ENCODE measurements around the gene NOVA1.

Gene NOVA1

DNA sequence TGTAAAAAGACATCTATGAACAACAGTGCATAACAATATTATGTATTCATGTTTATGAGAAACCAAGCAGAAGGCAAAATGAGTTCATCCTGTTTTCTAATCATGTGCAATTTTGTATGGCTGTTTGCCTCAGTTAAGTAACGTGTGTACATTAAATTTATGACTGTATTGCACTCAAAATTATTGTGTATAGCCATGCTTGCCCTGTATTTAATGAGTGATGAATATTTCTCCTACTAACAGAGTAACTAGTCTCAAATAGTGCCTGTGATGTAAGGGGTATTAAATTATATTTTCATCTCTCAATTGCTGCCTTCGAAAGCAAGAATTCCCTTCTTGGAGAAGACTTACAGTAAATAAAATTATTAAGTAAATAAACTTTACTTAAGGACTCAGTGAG is 154.2 kb downstream of the NOVA1 start:
- DNase-seq: no peak

DNA sequence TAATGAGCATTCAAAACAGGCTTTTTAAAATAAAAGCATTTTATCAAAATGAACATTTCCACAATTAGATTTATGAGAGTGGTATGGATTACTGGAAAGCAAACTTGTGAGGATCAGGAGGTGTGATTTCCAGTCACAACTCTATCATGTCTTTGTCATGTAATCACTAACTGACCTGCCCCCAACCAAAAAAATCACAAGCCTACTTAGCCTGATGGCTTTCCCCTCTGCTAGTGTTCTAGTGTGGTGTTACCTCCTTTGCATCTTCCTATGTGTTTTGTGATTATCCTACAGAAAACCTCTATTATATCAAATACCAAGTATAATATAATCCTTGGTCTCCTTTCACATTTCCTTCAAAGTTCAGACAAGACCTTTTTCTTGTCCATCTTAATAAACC is 168.6 kb downstream of the NOVA1 start:
- no peak for DNase-seq

GRCh38 chr14:26427097-26427496 is 170.7 kb downstream of the NOVA1 start:
- DNase-seq: no peak

- no peak for DNase-seq
Observed at GRCh38 chr14:26424537-26424936, 173.3 kb downstream of the NOVA1 start.

DNA sequence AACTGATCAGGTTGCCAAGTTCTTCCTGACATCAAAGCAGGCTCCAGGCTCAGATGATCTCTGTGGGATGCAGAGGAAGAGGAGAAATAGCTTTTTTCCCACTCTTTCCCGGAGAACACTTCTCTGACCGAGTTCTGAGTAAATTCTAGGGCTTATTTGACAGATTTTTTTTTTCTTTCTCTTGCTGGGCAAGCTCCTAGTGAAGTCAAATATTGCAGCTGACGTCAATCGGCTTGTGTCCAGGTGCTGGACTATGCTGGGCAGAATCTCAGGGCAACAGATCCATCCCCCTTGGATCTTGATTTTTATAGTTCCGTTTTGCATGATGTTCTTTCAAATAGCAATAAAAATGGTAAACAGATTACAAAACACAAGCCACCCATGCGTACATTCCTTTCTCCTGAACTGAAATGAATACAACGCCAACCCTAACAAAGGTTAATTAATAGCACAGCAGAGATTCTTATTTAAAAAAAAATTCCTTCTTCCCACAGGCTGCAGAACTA is 182.2 kb downstream of the NOVA1 start:
- no peak for DNase-seq

GRCh38 chr14:26414926-26415325 is 182.9 kb downstream of the NOVA1 start:
- no peak for DNase-seq

DNA sequence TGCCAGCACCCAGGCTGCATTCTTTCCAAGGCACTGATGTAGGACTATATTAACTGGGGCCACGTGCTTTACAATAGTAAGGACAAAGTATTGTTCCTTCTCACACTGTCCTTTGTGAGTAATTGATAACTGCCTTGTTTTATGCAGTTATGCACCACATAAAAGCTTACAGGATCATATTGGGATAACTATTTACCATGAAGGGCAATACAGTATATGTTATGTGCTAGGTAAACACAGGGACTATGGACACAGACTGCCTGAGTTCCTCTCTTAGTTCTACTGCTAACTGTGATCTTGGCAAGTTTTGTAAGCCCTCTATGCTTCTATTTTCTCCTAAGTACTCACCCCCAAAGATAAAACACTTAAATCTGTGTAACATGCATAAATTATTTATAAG is 183.7 kb downstream of the NOVA1 start:
- DNase-seq: no peak

DNA sequence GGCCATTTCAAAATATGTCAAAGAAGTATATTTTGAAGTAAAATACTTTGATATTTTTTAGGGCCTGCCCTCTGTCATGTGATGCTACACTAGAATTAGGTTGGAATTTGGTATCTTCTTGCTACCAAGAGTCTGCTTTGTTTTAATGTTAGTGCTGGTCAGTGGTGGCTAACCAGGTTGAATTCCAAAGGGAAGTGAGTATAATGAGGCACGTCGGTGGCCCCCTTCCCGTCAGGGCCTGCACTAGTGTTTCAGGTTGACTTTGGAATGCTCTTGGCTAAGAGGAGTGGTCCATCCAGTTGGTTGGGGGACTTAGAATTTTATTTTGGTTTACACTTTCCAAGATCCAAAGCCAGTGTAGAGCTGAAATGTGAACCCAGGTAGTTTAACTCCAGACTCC is 185.4 kb downstream of the NOVA1 start:
- no peak for DNase-seq

GRCh38 chr14:26410189-26410685 is 187.6 kb downstream of the NOVA1 start:
- no peak for DNase-seq

DNA sequence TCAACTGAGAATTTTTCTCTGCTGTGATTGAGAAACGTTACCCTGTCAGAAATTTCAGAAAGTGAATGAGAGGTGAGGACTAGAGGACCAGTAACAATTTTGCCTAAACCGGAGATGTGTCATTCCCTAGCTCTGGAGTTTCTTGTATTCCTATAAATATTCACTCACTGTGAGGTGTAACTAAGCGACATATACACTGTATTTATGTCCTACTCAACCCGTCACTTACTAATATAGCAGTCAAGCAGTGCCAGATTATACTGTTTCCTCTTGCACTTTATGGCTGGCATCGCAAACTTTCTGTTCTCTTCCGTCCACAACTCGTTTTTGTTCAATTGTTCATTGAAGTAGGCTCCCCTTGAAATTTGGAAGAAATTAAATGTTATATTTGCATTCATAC is 192.9 kb downstream of the NOVA1 start:
- DNase-seq: no peak

DNA sequence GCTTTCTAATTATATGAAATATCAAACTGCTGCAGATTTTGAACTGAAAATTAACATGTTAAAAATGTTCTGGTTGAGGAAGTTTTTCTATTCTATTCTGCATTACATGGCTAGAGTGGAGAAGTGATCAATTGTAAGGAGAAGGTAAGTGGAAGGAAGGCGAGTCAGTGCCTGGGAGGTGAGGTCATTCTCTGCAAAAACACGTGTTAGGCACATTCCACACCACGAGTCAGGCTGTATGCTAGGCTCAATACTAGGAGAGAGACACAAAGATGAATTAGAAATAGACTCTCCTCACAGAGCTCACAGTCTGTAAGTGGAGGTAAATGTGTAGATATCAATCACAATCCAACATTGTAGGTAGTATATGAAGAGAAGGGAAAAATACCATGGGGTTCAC is 194.1 kb downstream of the NOVA1 start:
- DNase-seq: no peak

GRCh38 chr14:26402126-26402525 is 195.7 kb downstream of the NOVA1 start:
- DNase-seq: no peak

DNA sequence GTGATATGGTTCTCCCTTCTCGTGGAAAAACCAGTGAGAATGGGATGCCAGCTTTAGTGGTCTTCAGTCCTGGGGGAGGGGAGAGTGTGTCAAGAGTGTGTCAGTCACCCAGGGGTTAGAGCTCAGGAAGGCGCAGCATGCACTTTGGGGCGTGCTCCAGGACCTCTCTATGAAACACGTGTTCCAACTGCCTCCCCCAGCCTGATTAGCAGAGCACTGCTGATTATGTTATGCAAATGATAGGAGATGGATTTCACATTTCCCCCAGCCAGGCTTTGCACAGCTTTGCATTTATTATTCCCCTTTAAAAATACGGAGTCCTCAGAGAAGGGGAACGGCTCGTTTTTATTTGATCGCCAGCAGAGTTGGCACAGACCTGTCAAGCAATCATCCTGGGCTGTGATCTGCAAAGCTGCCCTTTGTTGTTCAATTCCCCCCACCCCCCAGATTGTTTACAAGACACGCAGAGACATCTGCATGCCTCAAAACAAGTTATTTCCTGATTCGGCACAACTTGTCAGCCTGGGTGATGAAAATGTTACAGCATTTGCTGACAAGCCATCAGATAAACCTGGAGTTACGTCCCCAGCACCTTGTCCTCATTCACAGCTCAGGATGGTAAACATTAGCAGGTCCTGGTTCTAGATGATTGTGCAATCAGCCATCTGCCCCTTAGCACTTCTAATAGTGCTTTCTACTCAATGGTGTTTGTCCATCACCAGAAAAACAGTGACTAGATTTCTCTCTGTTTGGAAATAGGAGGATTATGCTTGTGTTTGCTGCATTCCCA is 196.5 kb downstream of the NOVA1 start:
- DNase-seq: no peak

DNA sequence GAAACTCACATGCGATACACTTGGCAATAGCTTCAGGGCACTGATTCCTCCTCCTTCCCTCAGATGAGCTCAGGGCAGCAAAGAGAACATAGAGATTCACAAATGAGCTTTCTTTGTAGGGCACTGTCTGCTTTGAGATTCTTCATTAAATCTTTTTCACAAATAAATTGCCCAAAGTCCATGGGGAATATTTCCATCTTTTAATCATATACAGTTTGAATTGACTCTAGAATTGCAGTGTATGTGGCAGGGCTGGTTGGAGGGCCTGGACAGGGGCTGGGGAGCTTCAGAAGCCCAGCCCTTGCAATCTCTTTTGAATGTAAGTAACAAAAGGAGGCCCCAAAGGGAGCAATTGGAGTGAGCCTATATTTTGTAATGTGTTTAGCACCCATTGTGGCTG is 197.5 kb downstream of the NOVA1 start:
- no peak for DNase-seq

DNA sequence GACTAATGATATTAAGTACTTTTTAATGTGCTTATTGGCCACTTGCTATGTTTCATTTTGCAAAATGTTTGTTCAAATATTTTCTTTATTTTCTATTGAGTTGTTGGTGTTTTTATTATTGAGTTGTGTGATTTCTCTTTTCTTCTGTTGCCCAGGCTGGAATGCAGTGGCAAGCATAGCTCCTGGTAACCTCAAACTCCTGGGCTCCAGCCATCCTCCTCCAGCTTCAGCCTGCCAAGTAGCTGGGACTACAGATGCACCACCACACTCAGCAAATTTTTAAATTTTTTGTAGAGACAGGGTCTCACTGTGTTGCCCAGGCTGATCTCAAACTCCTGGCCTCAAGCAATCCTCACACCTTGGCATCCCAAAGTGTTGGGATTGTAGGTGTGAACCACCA is 199.2 kb downstream of the NOVA1 start:
- DNase-seq: no peak

Measured in CD4-positive, alpha-beta T cell treated with Interleukin-4 for 4 hours (primary cell).